NCI-H128 (cell line): Measurements from ENCODE around the gene PCBP3.
"Not testable (repeated sequence)": the region's sequence is repeated elsewhere in the genome, so short reads cannot be mapped to it uniquely, and the experiment has no call there.

Source experiments
- DNase-seq: peaks from one replicate; lab custom pipeline; 2025; ENCODE audit not compliant: unreplicated experiment; lab: John Stamatoyannopoulos, UW

PCBP3 gene

GRCh38 chr21:45838634-45839033 lies 195.1 kb downstream of the PCBP3 start:
- DNase-seq: no peak

DNA sequence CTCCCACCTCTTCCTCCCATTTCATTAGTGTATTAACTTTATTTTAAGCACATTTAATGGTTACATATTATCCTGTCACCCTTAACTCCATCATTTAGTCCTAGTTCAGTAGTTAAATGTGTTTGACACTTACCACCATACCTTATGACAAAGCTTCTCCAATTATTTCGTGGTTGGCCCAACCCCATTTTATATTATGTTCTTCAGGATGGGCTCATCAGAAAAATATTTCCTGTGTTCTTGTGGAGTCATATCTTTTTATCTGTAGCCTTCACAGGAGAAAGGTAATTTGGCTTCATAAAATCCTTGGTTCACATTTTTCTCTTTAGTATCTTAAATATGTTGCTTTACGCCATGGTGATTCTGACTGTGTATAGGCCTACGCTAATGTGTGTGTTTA lies 195.7 kb downstream of the PCBP3 start:
- DNase-seq: no peak

DNA sequence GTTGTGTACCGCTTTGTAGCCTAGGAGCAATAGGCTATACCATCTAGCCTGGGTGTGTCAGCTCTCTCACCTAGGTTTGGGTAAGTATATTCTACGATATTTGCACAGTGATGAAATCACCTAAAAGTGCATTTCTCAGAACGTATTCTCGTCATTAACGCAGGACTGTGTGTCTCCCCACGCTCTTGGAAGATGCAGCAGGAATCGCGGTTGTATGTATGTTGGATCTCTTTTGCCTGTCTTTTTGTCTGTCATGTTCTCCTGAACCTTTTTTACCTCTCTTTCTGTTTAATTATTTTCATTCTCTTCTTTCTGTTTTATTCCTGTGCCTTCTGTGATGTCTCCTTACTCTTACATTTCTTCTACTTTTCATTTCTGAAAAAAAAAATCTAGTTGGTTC lies 197.5 kb downstream of the PCBP3 start:
- DNase-seq: no peak

- DNase-seq: no peak
Measured at GRCh38 chr21:45843426-45843825, 199.9 kb downstream of the PCBP3 start.

DNA sequence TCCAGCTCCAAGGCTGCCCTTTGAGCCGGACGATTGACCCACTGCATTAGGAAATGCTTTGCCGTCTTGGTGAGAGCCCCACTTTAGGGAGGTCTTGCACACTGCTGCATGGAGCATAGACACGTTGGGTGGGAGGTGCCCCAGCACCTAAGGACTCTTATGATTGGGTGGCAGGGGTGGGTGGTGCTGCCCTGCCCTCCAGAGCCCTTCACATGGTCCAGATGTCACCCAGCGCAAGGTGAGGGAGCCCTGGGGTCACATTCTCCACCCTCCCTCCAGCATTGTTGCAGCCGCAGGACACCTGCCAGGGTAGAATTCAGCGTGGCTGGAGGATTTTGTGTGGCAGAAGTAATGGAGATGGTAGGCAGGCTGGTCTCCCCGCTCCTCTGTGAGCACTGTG lies 200.7 kb downstream of the PCBP3 start:
- no peak for DNase-seq

- no peak for DNase-seq
Measured at GRCh38 chr21:45845063-45845769, 201.7 kb downstream of the PCBP3 start.

GRCh38 chr21:45845770-45846090 lies 202.2 kb downstream of the PCBP3 start:
- DNase-seq: no peak

DNA sequence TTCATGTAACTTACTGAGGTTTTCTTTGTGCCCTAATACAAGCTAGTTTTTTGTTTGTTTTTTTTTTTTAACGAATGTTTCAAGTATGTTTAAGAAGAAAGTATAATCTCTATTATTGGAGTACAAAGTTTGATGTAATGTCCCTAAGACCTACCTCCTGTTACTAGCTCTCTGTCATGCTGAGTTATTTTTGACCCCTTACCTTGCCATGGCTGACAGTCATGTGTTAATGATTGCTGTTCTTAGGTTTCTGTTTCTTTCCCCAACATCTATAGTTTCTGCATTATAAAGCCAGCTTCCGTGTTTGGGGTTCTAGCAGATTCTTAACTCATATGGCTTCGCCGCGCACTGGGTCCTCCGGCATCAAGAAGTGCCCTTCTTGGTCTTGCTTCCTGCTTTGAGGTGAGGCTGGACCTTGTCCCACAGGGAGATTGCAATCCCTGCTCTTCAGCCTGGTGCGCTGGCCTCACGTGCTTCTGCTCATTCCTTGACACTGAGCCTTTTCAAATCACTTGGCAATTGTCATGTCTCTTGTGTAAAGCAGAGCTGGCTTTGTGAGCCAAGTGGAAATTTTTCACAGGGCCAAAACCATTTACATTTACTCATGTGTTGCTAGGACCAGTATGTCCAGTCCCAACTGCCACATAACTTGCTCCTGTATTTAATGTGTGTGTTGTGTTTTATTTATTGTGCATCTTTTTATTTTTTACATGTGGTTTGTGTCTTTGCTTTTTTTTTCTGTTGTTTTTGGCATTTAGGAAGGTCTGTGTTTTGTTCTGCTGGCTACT lies 203.0 kb downstream of the PCBP3 start:
- no peak for DNase-seq

- no peak for DNase-seq
Measured at GRCh38 chr21:45847870-45848269, 204.3 kb downstream of the PCBP3 start.

DNA sequence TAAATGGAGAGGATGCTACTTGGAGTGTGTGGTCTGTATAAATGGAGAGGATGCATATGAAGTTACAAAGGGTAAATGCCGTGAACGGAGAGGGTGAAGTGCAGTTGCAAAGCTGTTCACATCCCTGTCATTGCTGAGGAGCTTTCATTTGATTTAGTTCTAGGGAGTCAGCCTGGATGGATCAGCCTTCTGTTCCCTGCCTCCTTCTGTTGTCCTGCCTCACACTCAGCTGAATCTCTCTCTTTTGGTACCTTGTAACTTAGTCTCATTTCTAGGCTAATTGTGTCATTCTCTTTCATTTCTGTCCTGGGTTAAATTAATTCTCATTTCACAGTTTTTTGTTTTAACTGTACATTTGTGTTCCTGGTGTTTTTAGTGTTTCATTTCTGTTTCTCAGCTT lies 204.8 kb downstream of the PCBP3 start:
- DNase-seq: no peak

- no peak for DNase-seq
Measured at GRCh38 chr21:45848805-45849204, 205.3 kb downstream of the PCBP3 start.

- DNase-seq: no peak
Measured at GRCh38 chr21:45849651-45850050, 206.1 kb downstream of the PCBP3 start.

DNA sequence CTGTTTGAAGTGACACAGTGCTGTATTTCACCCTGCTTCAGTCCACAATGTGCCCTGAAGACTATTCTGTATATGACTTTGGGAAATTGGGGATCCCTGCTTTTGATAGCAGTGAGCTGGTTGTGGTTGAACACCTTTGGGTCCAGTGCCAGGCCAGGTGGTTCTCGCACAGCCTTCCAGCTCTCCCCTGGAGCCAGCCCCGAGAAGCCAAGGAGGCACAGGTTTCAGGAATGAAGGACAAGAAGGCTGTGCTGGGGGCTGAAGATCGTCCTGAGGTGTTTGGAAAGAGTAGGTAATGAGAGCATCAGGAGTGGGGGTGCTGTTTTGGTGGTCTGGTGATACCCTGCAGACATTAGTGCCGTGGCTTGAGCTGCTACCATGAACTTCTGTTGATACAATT lies 206.7 kb downstream of the PCBP3 start:
- no peak for DNase-seq

- not testable (repeated sequence) for DNase-seq
Measured at GRCh38 chr21:45852386-45852785, 208.9 kb downstream of the PCBP3 start.

GRCh38 chr21:45852886-45853400 lies 209.4 kb downstream of the PCBP3 start:
- DNase-seq: no peak

DNA sequence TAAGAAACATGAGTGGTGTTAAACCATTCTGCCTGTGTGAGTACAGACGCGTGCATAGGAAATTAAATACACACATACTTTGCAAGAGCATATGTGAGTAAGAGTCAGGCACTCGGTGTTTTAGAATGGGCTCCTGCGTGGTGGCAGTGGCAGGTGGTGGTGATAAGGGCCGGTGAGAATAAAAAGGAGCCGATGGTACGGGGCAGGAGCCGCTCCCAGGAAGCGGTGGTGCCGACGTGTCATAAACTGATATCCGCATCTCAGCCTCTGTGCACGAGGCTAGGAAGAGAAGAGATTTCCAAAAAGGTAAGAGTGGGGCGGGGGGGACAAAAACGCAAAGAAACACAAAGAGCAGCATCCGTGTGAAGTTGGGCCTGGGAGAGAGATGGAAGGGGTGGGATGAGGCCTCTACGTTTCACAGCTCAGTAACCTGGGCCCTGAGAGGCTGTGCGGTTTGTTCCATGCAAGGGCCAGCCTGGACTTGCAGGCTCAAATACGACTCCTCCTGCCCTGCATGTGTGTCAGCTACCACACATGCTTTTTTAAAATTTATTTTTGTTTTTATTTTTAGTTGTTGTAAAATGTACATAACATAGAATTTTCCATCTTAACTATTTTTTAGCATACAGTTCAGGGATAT lies 210.3 kb downstream of the PCBP3 start:
- no peak for DNase-seq

DNA sequence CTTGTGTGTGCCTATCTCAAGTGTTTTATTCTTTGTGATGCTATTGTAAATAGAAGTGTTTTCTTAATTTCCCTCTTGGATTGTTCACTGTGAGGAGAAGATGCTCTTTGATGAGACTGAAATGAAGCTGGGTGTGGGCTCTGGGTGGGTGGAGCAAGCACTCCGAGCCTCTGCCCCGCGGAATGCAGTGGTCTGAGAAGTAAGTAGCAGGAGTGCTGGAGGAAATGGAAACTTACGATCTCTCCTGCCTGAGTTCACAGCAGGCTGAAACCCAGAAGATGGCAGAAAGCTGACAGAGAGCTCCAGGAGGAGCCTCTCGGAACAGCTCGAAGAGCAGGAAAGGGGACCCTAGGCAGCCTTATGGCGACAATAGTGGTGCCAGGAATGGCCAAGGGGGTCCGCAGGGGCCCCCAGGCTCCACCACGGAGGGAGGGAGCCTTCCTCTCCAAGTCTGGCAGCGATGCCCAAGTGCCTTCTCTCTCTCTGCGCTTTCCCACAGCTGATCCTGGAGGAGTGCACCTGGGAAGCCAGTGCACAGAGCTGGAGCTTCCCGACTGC lies 211.2 kb downstream of the PCBP3 start:
- no peak for DNase-seq

DNA sequence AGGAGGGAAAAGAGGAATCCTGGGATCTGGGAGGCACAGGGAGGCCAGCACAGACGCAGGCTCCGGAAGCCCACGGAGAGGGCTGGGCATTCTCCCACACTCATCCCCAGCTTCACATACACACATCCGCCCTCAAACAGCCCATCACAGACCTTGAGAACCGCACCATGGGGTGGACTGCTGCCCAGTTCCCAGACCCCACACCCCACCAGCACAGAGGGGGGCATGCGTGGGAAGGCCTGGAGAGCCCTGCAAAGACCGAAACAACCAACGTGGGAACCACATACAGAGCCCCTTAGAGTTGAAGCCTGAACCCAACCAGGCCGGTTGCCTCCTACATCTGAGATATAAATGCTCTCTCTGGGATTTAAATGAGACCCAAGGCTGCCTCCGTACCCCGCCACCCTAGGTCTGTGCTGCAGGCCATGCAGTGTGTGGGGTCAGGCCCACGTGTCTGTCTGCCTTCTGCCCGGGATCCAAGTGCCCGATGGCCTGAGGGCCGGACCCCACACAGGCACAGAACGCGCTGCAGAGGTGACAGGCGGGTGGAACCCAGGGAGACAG lies 211.8 kb downstream of the PCBP3 start:
- DNase-seq: no peak

- no peak for DNase-seq
Measured at GRCh38 chr21:45856442-45856841, 212.9 kb downstream of the PCBP3 start.

DNA sequence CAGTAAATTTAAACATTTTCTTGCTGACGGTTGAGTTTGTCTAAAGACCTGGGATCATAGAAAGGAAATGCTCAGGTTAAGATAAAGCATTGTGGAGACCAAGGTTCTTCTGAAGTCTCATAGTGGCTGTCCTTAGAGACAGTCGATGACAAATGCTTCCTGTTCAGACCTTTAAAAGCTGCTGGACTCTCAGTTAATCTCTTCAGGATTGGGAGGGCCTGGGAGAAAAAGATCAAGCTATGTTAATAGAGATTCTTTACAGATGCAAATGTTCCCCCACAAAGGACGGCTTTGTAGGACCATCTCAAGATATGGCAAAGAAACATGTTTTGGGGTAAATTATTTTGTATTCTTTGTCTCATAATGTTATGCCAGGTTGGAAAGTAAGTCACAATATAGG lies 213.4 kb downstream of the PCBP3 start:
- no peak for DNase-seq

DNA sequence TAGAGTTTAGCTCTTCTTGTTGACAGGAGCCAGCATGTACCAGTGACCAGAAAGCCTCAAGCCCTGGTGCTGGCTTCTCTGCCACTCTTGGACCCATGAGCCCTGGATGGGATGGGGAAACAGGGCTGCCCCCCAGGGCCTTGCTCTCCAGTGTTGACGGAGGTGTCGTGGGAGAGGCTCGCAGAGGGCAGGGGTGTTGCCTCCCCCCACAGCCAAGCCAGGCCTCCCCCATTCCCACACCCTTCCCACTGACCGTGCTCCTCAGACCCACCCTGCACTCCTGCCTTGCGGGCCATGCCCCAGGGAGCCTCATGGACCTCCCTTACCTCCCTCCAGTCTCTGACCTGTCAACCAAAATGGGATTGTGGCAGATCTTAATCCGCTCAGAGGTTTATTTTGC lies 214.2 kb downstream of the PCBP3 start:
- no peak for DNase-seq
